Panc1 (cell line): ENCODE data around the gene GPRC5C.

Experiments
- SIN3A ChIP-seq: IDR thresholded peaks from 2 replicates; pipeline ENCODE4 v1.6.1; 2012; ENCODE audit warnings: low read depth, mild to moderate bottlenecking, low read length, moderate library complexity, borderline replicate concordance; ENCODE audit not compliant: insufficient read depth
- TCF7L2 ChIP-seq: IDR thresholded peaks from 2 replicates; pipeline ENCODE4 v1.6.1; 2011; ENCODE audit warnings: mild to moderate bottlenecking, low read depth, low read length, inconsistent platforms
- TF ChIP-seq, protein P1 (sequence below): fragments of 450-650 bp; IDR thresholded peaks from 2 replicates; pipeline ENCODE4 v1.5.1; 2017; ENCODE audit warnings: mild to moderate bottlenecking
- TF ChIP-seq, protein P2 (sequence below), 2 experiments: IDR thresholded peaks; 2 replicates each; pipeline ENCODE4 v1.6.1; 2011 to 2012; ENCODE audit warnings: low read depth in 2 of 2, control low read depth in 1 of 2, low read length in 1 of 2, mild to moderate bottlenecking in 1 of 2, moderate library complexity in 1 of 2; ENCODE audit not compliant: insufficient read depth in 1 of 2

DNA sequence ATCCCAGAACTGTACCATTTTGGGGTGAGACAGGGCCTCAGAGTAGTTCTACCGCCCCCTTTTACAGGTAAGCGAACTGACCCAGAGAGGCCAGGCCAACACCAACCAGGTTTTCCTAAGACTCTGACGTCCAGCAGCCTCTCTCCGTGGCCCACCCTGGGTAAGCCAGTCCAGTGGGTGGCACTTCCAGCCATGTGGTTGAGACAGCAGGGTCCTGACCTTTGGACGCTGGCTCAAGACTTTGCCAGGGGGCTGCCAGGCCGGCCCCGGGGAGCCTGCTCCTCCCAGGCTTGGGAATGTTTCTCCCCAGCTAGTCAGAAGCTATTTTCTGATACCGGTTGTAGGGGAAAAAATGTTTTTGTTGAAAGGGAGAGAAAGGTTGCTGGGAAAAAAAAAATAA is 16.9 kb downstream of the GPRC5C start:
- TF ChIP-seq, protein P1, sequence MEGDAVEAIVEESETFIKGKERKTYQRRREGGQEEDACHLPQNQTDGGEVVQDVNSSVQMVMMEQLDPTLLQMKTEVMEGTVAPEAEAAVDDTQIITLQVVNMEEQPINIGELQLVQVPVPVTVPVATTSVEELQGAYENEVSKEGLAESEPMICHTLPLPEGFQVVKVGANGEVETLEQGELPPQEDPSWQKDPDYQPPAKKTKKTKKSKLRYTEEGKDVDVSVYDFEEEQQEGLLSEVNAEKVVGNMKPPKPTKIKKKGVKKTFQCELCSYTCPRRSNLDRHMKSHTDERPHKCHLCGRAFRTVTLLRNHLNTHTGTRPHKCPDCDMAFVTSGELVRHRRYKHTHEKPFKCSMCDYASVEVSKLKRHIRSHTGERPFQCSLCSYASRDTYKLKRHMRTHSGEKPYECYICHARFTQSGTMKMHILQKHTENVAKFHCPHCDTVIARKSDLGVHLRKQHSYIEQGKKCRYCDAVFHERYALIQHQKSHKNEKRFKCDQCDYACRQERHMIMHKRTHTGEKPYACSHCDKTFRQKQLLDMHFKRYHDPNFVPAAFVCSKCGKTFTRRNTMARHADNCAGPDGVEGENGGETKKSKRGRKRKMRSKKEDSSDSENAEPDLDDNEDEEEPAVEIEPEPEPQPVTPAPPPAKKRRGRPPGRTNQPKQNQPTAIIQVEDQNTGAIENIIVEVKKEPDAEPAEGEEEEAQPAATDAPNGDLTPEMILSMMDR = no peak
- TF ChIP-seq SIN3A (no peak), TCF7L2 (no peak)
- TF ChIP-seq, protein P2, sequence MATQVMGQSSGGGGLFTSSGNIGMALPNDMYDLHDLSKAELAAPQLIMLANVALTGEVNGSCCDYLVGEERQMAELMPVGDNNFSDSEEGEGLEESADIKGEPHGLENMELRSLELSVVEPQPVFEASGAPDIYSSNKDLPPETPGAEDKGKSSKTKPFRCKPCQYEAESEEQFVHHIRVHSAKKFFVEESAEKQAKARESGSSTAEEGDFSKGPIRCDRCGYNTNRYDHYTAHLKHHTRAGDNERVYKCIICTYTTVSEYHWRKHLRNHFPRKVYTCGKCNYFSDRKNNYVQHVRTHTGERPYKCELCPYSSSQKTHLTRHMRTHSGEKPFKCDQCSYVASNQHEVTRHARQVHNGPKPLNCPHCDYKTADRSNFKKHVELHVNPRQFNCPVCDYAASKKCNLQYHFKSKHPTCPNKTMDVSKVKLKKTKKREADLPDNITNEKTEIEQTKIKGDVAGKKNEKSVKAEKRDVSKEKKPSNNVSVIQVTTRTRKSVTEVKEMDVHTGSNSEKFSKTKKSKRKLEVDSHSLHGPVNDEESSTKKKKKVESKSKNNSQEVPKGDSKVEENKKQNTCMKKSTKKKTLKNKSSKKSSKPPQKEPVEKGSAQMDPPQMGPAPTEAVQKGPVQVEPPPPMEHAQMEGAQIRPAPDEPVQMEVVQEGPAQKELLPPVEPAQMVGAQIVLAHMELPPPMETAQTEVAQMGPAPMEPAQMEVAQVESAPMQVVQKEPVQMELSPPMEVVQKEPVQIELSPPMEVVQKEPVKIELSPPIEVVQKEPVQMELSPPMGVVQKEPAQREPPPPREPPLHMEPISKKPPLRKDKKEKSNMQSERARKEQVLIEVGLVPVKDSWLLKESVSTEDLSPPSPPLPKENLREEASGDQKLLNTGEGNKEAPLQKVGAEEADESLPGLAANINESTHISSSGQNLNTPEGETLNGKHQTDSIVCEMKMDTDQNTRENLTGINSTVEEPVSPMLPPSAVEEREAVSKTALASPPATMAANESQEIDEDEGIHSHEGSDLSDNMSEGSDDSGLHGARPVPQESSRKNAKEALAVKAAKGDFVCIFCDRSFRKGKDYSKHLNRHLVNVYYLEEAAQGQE (IDR thresholded peaks at IDR 0.05; ENCODE audit: insufficient read depth in 1 of 2, low read depth in 2 of 2, low read length in 1 of 2) = no peak
